ENCODE measurements around the gene DNAJC21.

Gene DNAJC21

DNA sequence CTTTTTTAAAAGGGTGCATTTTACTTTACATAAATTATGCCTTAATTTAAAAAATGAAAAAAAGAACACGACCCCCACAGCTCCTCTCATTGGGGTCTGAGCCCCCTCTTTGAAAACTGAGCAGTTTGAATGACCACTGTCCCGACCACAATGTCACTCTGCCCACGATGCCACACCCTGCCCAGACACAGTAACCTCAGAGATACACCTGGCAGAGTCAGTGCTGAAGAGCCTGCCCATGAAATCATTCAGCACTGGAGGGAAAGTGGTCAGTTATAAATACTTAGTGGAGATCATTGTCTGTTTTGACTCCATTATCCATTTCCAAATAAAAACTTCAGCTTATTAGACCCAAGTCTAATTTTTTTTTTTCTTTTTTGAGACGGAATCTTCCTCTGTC, 49.3 kb downstream of the DNAJC21 start:
- no peak for DNase-seq (ENCODE audit: low spot score)

DNA sequence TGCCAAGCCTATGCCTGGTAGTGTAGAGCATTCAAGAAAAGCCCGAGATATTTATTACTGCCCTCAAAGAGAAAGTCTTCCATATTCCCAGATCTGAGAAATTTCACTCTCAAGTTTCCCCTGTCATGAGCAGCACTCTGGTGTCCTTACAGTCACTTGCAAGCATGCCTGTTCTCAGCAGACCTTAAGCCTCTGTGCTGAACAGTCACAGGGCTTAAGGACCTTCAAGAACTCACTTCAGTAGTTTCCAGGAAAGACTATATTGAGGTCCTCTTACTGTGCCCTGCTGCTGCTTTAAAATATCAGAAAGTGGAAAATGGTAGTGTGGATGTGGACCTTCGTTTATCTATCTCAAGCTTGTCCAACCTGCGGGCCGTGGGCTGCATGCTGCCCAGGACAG, 53.5 kb downstream of the DNAJC21 start:
- DNase-seq (ENCODE audit: low spot score), result no peak

DNA sequence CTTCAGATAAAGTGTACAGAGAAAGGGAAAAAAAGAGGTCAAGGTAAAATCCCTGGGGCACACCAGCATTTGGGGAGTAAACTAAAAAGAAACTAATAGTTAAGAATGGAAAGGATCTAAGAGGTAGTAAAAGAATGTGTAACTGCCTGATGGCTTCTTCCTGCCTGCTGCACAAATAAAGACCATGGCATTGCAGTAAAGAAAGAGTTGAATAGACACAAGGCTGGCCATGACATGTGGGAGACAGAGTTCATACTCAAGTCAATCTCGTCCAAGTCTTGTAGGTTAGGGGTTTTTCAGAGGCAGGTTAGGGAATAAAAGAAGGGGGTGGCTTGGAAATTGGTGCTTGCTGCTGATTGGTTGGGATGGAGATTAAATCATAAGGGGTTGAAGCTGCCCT, 57.6 kb downstream of the DNAJC21 start:
- no peak for DNase-seq (ENCODE audit: low spot score)

DNA sequence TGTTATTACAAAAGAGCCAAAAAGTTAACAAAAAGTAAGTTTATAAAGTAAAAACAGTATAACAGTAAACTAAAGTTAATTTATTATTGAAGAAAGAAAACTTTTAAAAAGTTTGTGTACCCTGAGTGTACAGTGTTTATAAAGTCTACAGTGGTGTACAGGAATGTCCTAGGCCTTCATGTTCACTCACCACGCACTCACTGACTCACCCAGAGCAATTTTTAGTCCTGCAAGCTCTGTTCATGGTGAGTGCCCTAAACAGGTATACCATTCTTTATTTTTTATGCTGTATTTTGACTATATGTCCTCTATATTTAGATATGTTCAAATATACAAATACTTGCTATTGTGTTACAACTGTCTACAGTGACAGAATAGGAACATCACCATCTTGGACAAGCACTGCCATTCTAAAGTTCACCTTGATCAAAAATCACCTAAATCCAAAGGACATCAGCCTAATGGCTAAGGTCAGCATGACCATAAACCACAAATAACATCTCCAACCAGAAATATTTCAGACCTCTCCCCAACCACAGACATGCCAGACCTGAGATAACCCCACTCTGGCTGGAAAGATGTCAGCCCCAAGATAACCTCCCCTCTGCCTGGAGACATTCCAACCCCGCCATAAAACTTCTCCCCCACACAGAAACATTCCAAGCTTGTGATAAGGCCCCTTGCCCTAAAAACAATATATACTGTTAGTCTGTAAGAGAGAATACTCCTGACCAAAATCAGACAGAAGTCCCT, 62.3 kb downstream of the DNAJC21 start:
- peak; percentile 63 for DNase-seq (ENCODE audit: low spot score)

DNA sequence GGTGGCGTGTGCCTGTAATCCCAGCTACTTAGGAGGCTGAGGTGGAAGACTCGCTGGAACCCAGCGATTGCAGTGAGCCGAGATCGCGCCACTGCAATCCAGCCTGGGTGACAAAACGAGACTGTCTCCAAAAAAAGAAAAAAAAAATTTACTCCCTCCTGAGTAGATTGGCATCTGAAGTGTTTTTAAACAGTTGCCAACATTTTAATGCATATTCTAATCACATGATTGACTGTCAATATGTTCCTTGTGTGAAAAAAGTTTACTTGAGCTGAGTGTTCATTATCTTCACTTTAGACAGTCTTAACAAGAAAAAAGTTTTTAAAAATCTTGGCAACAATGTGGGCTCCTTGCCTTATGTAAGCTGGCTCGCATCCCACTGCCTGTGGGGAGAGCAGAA, 64.6 kb downstream of the DNAJC21 start:
- no peak for DNase-seq (ENCODE audit: low spot score)

DNA sequence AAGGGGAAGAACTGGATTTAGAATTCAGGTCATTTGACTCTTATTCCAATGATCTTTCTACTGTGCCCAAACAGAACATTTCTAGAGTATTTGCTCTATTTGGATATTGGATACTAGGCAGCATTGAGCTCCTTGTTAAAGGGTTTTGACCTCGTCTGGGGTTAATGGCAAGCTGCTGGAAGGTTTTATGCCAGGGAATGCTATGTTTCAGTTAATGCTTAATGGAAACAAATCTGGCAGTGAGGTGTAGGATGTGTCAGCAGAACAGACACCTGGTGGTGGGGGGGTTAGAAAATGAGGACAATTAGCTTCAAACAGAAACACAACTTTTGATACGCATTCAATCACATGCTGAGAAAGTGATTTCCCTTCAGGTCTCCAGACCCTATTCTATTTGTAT, 66.9 kb downstream of the DNAJC21 start:
- DNase-seq (ENCODE audit: low spot score), result peak; percentile 17

DNA sequence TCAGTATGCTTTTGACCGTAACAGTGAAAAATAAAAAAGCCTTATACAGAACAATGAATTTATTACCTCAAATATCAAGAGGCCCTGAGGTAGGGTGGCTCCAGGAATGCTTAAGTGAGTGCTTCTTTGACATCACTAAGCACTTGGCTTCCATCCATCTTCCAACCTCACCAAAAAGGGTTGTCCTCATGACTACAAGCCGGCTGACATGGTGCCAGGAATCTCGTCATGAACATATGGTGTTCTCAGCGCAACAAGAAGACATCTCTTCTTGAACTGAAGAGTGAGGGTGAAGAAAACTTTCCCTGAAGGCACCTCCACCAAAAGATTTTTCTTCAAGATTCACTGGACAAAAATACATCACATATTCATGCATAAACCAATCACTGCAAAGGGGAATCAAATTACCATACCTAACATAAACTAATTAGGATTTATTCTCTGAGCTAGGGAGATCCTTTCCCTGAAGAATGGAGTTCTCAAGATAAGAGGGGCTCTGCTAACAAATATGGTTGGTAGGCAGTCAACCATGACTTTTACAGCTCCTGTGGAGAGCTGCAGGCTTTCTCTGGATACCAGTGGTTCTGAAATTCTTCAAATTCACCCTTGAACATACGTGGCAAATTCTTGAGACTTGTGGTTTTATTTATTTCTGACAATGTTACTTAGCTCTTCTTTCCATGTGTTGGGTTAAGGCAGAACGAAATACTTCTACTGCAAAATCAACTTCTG, 68.9 kb downstream of the DNAJC21 start:
- peak; percentile 19 for DNase-seq (ENCODE audit: low spot score)

DNA sequence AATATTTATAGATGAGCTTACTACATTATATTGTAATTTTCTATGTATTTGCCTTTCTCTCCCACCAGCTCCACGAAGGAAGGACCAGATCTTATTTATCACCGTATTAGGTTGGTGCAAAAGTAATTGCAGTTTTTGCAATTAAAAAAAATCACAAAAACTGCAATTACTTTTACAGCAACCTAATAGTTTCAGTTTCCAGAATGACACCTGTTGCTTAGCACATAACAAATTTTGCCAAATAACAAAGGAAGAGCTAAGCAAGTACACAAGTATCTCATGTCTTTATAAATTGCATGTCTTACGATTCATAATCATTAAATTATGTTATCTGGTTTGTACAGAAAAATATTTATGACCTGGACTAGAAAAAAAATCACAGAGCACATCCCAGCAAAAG, 72.5 kb downstream of the DNAJC21 start:
- DNase-seq (ENCODE audit: low spot score), result no peak

DNA sequence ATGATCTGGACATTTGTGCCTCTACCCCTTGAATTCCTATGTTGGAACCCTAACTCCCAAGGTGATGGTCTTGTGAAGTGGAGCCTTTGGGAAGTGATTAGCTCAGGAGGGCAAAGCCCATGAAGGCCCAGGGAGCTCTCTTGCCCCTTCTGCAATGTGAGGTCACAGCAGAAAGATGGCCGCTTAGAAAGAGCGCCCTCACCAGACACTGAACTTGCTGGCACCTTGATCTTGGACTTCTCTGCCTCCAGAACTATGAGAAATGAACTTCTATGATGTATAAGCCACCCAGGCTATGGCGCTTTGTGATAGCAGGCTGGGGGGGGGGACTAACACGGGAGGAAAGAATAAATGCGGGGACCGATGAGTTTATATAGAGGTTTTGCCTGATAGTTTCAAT, 73.1 kb downstream of the DNAJC21 start:
- no peak for DNase-seq (ENCODE audit: low spot score)

DNA sequence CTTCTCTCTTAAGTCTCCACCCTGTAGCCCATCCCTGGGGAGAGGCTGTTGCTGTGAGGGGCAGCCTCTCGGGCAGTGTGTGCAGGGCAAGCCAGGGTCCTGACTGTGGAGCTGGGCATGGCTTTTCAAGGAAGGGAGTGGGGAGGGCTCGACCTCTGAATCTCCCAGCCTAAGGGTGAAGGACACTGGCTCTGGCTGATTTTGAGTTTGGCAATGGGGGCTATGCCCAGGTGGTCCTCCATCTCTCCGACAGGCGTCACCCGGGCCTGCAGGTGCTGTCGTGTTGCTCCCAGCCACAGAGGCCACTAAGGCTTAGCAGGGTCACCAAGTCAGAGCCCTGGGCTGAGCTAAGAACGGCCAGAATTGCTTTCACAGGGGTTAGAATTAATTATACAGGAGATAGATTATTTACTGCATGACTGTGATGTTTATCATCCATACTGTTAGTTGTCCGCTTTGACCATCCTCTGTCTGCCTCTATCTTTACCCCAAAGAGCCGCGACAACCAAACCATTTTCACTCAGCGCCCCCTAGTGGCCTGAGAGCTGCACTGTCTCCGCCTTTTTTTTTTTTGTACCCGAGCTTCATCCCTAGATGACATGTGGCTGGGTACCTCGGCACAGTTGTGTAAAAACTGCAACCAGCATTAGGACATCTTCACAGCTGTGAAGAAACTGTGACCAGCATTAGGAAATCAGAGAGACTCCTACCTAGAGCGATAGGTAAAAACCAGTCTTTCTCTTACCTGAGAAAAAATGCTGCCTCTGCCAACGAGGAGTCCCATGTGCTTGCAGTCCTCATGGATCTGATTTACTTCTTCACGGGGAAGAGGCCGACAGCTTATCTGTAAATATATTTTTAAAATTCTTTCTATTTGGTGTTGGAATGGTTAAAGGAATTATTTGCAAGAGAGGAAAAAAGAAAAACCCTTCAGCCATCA, 73.9 kb downstream of the DNAJC21 start:
- peak; percentile 60 for DNase-seq (ENCODE audit: low spot score)

DNA sequence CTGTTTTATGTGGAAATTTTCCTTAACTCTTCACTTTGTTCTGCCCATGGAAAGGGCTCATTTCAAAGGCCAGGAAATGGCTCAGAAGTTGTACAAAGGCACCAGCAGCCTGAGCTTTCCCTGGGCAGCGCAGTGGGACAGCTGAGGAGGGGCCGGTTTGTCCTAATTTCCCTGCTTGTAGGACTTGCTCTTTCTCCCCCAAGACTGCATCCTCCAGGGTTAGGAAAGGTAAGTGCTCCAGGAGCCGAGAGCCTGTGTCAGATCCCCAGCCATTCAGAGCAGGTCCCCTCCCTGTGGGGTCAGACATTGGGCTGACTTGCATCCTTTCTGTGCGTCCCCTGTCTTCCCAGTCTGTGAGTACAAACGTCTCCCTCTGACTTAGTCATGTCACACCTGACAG, 74.8 kb downstream of the DNAJC21 start:
- DNase-seq (ENCODE audit: low spot score), result no peak

DNA sequence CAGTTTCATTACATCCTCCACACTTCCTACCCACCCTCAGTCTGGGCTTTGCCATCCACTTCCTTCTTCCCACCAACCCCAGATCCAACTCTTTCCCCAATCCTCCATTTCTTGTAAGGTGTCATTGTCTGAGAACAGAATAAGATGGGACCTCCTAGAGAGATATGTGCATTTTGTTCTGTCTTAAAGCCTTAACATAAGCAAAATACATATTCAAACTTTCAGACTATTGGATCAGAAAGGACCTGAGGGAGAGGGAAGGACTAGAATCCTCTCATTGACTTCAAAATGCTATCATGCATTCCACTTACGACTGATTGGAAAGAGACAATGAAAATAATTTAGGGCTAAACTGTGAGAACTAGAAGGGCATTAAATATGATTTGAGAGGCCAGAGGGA, 75.4 kb downstream of the DNAJC21 start:
- no peak for DNase-seq (ENCODE audit: low spot score)

All from kidney tubule cell (primary cell).